PC-3 (cell line): ENCODE measurements around the gene PLPP1.

Experiments
- EZH2 ChIP-seq: fragments of 300-600 bp; sonication (generic); IDR thresholded peaks from one replicate; pipeline ENCODE4 v1.6.1; 2017; ENCODE audit warnings: antibody characterized with exemption, mild to moderate bottlenecking, low read length; ENCODE audit not compliant: unreplicated experiment
- TF ChIP-seq, protein P1 (sequence below): fragments of 300-600 bp; sonication (generic); conservative IDR thresholded peaks from 2 replicates; pipeline ENCODE4 v1.5.1; 2017; ENCODE audit warnings: antibody characterized with exemption, low read depth, mild to moderate bottlenecking, low read length

GRCh38 chr5:55575815-55576583 is 41.2 kb upstream of the PLPP1 start:
- TF ChIP-seq EZH2 = no peak
- TF ChIP-seq, protein P1, sequence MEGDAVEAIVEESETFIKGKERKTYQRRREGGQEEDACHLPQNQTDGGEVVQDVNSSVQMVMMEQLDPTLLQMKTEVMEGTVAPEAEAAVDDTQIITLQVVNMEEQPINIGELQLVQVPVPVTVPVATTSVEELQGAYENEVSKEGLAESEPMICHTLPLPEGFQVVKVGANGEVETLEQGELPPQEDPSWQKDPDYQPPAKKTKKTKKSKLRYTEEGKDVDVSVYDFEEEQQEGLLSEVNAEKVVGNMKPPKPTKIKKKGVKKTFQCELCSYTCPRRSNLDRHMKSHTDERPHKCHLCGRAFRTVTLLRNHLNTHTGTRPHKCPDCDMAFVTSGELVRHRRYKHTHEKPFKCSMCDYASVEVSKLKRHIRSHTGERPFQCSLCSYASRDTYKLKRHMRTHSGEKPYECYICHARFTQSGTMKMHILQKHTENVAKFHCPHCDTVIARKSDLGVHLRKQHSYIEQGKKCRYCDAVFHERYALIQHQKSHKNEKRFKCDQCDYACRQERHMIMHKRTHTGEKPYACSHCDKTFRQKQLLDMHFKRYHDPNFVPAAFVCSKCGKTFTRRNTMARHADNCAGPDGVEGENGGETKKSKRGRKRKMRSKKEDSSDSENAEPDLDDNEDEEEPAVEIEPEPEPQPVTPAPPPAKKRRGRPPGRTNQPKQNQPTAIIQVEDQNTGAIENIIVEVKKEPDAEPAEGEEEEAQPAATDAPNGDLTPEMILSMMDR = no peak
